HCT116 (cell line): ENCODE measurements around the gene MARS1. TPM values are rescaled to one million over a fixed set of nuclear protein-coding genes. Genes with fewer than 3 reads are reported as not detected.

Experiments used
- ATAC-seq: fragments of 200-7000 bp; cut with Tn5 transposase; 2 replicates; pipeline ENCODE4 v1.9.1; 2020; ENCODE audit warnings: mild to moderate bottlenecking, moderate library complexity
- BruUV-seq: library from RNA; stranded (reverse); fragments of 400-500 nt; replicated peaks from 2 replicates; lab custom pipeline; 2021; lab: Mats Ljungman, UMichigan
- CTCF ChIA-PET: fragments of 300-600 bp; sonication (Branson Sonifier 250); formaldehyde crosslinking; loops from one replicate; lab custom pipeline; 2021; ENCODE audit warnings: antibody characterized with exemption; lab: Charles Lee
- POLR2A ChIA-PET: fragments of 300-600, 350-600 bp; sonication (Branson Sonifier 250); formaldehyde crosslinking; loops from one replicate; lab custom pipeline; 2021; ENCODE audit warnings: antibody characterized with exemption; lab: Charles Lee
- RAD21 ChIA-PET, 2 experiments: fragments of 300-600 bp; sonication (Branson Sonifier 250); formaldehyde crosslinking; loops; one replicate each; lab custom pipeline; 2023; ENCODE audit warnings: low total read pairs in 2 of 2; ENCODE audit not compliant: uncharacterized antibody in 2 of 2, unreplicated experiment in 2 of 2, low non-redundant PET in 1 of 2; lab: Charles Lee
- DNase-seq: peaks from one replicate; pipeline ENCODE4 v3.0.0-alpha.2; 2010; ENCODE audit warnings: low read depth, low spot score
- H2AFZ ChIP-seq: fragments of 200-600 bp; shearing (Covaris generic), sonication (generic); 2 replicates; pipeline ENCODE4 v1.6.1; 2017; ENCODE audit warnings: low read depth, mixed run types, mixed read lengths, antibody characterized with exemption, low read length; ENCODE audit not compliant: poor library complexity, severe bottlenecking
- H3K27ac ChIP-seq: 2 replicates; pipeline ENCODE4 v1.5.1; 2012; ENCODE audit warnings: low read depth, low read length
- H3K27me3 ChIP-seq: fragments of 200-600 bp; sonication (generic); 2 replicates; pipeline ENCODE4 v1.6.1; 2016; ENCODE audit warnings: mixed run types, low read length, mixed read lengths; ENCODE audit not compliant: insufficient read depth
- H3K36me3 ChIP-seq, 2 experiments: fragments of 200-500 bp in 1 of 2; fragments of 200-600 bp in 1 of 2; sonication (Bioruptor generic) in 1 of 2; sonication (generic) in 1 of 2; 2 replicates each; pipeline versions ENCODE4 v1.5.1 to v1.6.1; 2014 to 2016; ENCODE audit warnings: low read length in 2 of 2, inconsistent platforms in 1 of 2, mixed read lengths in 1 of 2, mixed run types in 1 of 2; ENCODE audit not compliant: insufficient read depth in 2 of 2, control insufficient read depth in 1 of 2
- H3K4me1 ChIP-seq, 2 experiments: fragments of 200-600 bp in 1 of 2; sonication (generic) in 1 of 2; 2 replicates each; pipeline versions ENCODE4 v1.5.1 to v1.6.1; 2012 to 2017; ENCODE audit warnings: low read length in 2 of 2, inconsistent platforms in 1 of 2, mild to moderate bottlenecking in 1 of 2, mixed read lengths in 1 of 2, mixed run types in 1 of 2, moderate library complexity in 1 of 2; ENCODE audit not compliant: insufficient read depth in 2 of 2, control insufficient read depth in 1 of 2
- H3K4me2 ChIP-seq: fragments of 200-600 bp; sonication (generic); 2 replicates; pipeline ENCODE4 v1.6.1; 2017; ENCODE audit warnings: mixed run types, low read length, mixed read lengths
- H3K4me3 ChIP-seq, 2 experiments: fragments of 200-600 bp in 1 of 2; sonication (generic) in 1 of 2; replicated peaks in 1 of 2; 2 replicates each; pipeline ENCODE4 v1.5.1; 2011 to 2016; ENCODE audit warnings: low read length in 2 of 2, control low read depth in 1 of 2, low read depth in 1 of 2, mild to moderate bottlenecking in 1 of 2, mixed read lengths in 1 of 2, mixed run types in 1 of 2
- H3K79me2 ChIP-seq: fragments of 200-600 bp; sonication (generic); 2 replicates; pipeline ENCODE4 v1.6.1; 2017; ENCODE audit warnings: mild to moderate bottlenecking, mixed run types, low read length, moderate library complexity, mixed read lengths; ENCODE audit not compliant: insufficient read depth
- H3K9ac ChIP-seq: fragments of 200-600 bp; sonication (generic); 2 replicates; pipeline ENCODE4 v1.6.1; 2016; ENCODE audit warnings: low read length, mixed read lengths
- H3K9me2 ChIP-seq: fragments of 200-600 bp; sonication (generic), shearing (Covaris generic); 2 replicates; pipeline ENCODE4 v1.6.1; 2017; ENCODE audit warnings: mixed run types, mild to moderate bottlenecking, moderate library complexity; ENCODE audit not compliant: insufficient read depth
- H3K9me3 ChIP-seq, 2 experiments: fragments of 200-500 bp in 1 of 2; fragments of 200-600 bp in 1 of 2; sonication (Bioruptor generic) in 1 of 2; sonication (generic) in 1 of 2; 2 replicates each; pipeline ENCODE4 v1.6.1; 2014 to 2017; ENCODE audit warnings: low read length in 2 of 2, mixed read lengths in 2 of 2, inconsistent platforms in 1 of 2, low read depth in 1 of 2, mild to moderate bottlenecking in 1 of 2, mixed run types in 1 of 2, moderate library complexity in 1 of 2; ENCODE audit not compliant: control insufficient read depth in 1 of 2, insufficient read depth in 1 of 2
- H4K20me1 ChIP-seq: fragments of 200-600 bp; sonication (generic), shearing (Covaris generic); 2 replicates; pipeline ENCODE4 v1.6.1; 2017; ENCODE audit warnings: mixed run types, mild to moderate bottlenecking, moderate library complexity; ENCODE audit not compliant: insufficient read depth
- ATF3 ChIP-seq: IDR thresholded peaks from 2 replicates; pipeline ENCODE4 v1.6.1; 2012
- CBX3 ChIP-seq: IDR thresholded peaks from 2 replicates; pipeline ENCODE4 v1.6.1; 2012; ENCODE audit warnings: low read depth
- CTCF ChIP-seq, 3 experiments: fragments of 200-600 bp in 1 of 3; sonication (generic) in 1 of 3; IDR thresholded peaks in 2 of 3; conservative IDR thresholded peaks in 1 of 3; 2 replicates each; pipeline ENCODE4 v1.5.1; 2012 to 2017; ENCODE audit warnings: low read depth in 2 of 3, low read length in 2 of 3, antibody characterized with exemption in 1 of 3, borderline replicate concordance in 1 of 3, control low read depth in 1 of 3, mild to moderate bottlenecking in 1 of 3, mixed read lengths in 1 of 3, mixed run types in 1 of 3, moderate library complexity in 1 of 3; ENCODE audit not compliant: insufficient read depth in 1 of 3
- EGR1 ChIP-seq: IDR thresholded peaks from 2 replicates; pipeline ENCODE4 v1.6.1; 2012; ENCODE audit warnings: low read depth
- ELF1 ChIP-seq: IDR thresholded peaks from 2 replicates; pipeline ENCODE4 v1.6.1; 2012; ENCODE audit warnings: low read depth, borderline replicate concordance
- EZH2 ChIP-seq: fragments of 200-600 bp; sonication (generic); IDR thresholded peaks from 2 replicates; pipeline ENCODE4 v1.6.1; 2017; ENCODE audit warnings: antibody characterized with exemption, mixed run types
- EZH2phosphoT487 ChIP-seq: fragments of 200-600 bp; IDR thresholded peaks from 2 replicates; pipeline ENCODE4 v1.6.1; 2018; ENCODE audit warnings: antibody characterized with exemption, borderline replicate concordance
- FOSL1 ChIP-seq: IDR thresholded peaks from 2 replicates; pipeline ENCODE4 v1.6.1; 2012; ENCODE audit warnings: low read depth
- JUND ChIP-seq: IDR thresholded peaks from 2 replicates; pipeline ENCODE4 v1.6.1; 2012
- MAX ChIP-seq: IDR thresholded peaks from 2 replicates; pipeline ENCODE4 v1.6.1; 2012
- POLR2A ChIP-seq: IDR thresholded peaks from 2 replicates; pipeline ENCODE4 v1.7.0; 2011; ENCODE audit warnings: borderline replicate concordance; ENCODE audit not compliant: insufficient read depth, insufficient read length; ENCODE audit errors: extremely low read depth
- RAD21 ChIP-seq: IDR thresholded peaks from 2 replicates; pipeline ENCODE4 v1.6.1; 2012; ENCODE audit warnings: low read depth, mild to moderate bottlenecking
- SIN3A ChIP-seq: IDR thresholded peaks from 2 replicates; pipeline ENCODE4 v1.6.1; 2012; ENCODE audit warnings: low read depth
- SP1 ChIP-seq: IDR thresholded peaks from 2 replicates; pipeline ENCODE4 v1.6.1; 2012; ENCODE audit warnings: low read depth
- SRF ChIP-seq: IDR thresholded peaks from 2 replicates; pipeline ENCODE4 v1.6.1; 2012; ENCODE audit warnings: low read depth
- TCF7L2 ChIP-seq: IDR thresholded peaks from 2 replicates; pipeline ENCODE4 v1.7.0; 2011; ENCODE audit warnings: borderline replicate concordance, inconsistent platforms; ENCODE audit not compliant: insufficient read depth, insufficient read length; ENCODE audit errors: extremely low read depth
- YY1 ChIP-seq: IDR thresholded peaks from 2 replicates; pipeline ENCODE4 v1.6.1; 2011; ENCODE audit warnings: low read length, low read depth, moderate library complexity, mild to moderate bottlenecking; ENCODE audit not compliant: insufficient replicate concordance; ENCODE audit errors: extremely low read depth
- ZBTB33 ChIP-seq: IDR thresholded peaks from 2 replicates; pipeline ENCODE4 v1.6.1; 2011; ENCODE audit warnings: mild to moderate bottlenecking, low read length, moderate library complexity; ENCODE audit not compliant: insufficient replicate concordance; ENCODE audit errors: extremely low read depth
- ZFX ChIP-seq: fragments of 450-650 bp; IDR thresholded peaks from 2 replicates; pipeline ENCODE4 v1.6.1; 2017
- ZNF274 ChIP-seq: fragments of 200-500 bp; sonication (Bioruptor generic); IDR thresholded peaks from 2 replicates; pipeline ENCODE4 v1.6.1; 2014; ENCODE audit warnings: mild to moderate bottlenecking, low read depth, low read length, inconsistent platforms
- intact Hi-C: fragments of 100-400 bp; cut with micrococcal nuclease; formaldehyde crosslinking; loops from 2 replicates; pipeline ENCODE4 v1.10.0; 2022
- total RNA-seq: library from RNA; stranded (reverse); gene quantifications from one replicate; pipeline ENCODE4 v1.2.1, GENCODE V29; 2021; ENCODE audit not compliant: unreplicated experiment

Gene MARS1
- total RNA-seq, 1 experiment from 2014 or later: 344 TPM

GRCh38 chr12:57520053-57520818, 32.4 kb downstream of the MARS1 start, which contains the start of gene DDIT3:
Gene DDIT3 (minus strand): TSS chr12:57520514. CDS start chr12:57517406, 3,108 bp downstream.
- POLR2A ChIA-PET: interaction anchor here (0.9 to 2.0 kb wide), 5 partner anchors 8 to 40 kb away, joined by 3 to 7 read pairs (median 3); partner anchors contain the start of gene DCTN2
- Histone ChIP-seq H4K20me1 (peaks cover 7% of the 10 kb centered on the region; the same call in 1 of the 2 replicates), H2AFZ (no peak within 1 kb of the TSS)
- no peak for TF ChIP-seq EGR1
- TF ChIP-seq ZNF274: no peak
- TF ChIP-seq SRF: no peak
- no peak for TF ChIP-seq EZH2
- peak; percentile 71; the same call in 1 of the 2 replicates for TF ChIP-seq ZFX
- no peak for TF ChIP-seq ZBTB33
- TF ChIP-seq RAD21: no peak
- no peak for TF ChIP-seq MAX
- TF ChIP-seq FOSL1: no peak
- no peak for TF ChIP-seq ATF3
- peak; percentile 64 for TF ChIP-seq YY1
- TF ChIP-seq SP1: no peak
- TF ChIP-seq TCF7L2: peak; percentile 2
- TF ChIP-seq JUND: no peak
- peak; percentile 99 for TF ChIP-seq POLR2A
- TF ChIP-seq SIN3A: no peak
- no peak for TF ChIP-seq EZH2phosphoT487
- TF ChIP-seq CTCF (IDR thresholded peaks at IDR 0.05 in 2 of 3, conservative IDR thresholded peaks at IDR 0.05 in 1 of 3; ENCODE audit: borderline replicate concordance in 1 of 3, insufficient read depth in 1 of 3, low read depth in 2 of 3, low read length in 2 of 3): no peak
- TF ChIP-seq CBX3: no peak
- no peak for TF ChIP-seq ELF1

More at GRCh38 chr12:57520053-57520818, 32.4 kb downstream of the MARS1 start, which contains the start of gene DDIT3:
- RAD21 ChIA-PET: no interaction called here
- CTCF ChIA-PET: interaction anchor here (0.7 kb wide), 1 partner anchor 834 kb away, joined by 3 read pairs; no protein-coding TSS in a partner anchor
- BruUV-seq: TSS peak; percentile 69
- H3K4me1 ChIP-seq: peaks cover 24 to 56% of the 10 kb centered on the region in 2 experiments
- H3K79me2 ChIP-seq: peaks cover 64% of the 10 kb centered on the region
- peaks cover 22 to 41% of the 10 kb centered on the region in 2 experiments for H3K36me3 ChIP-seq
- intact Hi-C loops: no loop called here
- H3K27ac ChIP-seq: peak within 1 kb of the TSS; percentile 85
- no peaks in the 10 kb centered on the region for H3K9me3 ChIP-seq
- H3K9ac ChIP-seq: peak within 1 kb of the TSS; percentile 80
- peak; percentile 97 for DNase-seq
- peak within 1 kb of the TSS; percentile 79 to 88 for H3K4me3 ChIP-seq
- H3K9me2 ChIP-seq: no peaks in the 10 kb centered on the region
- H3K4me2 ChIP-seq: peak within 1 kb of the TSS; percentile 94
- no peaks in the 10 kb centered on the region for H3K27me3 ChIP-seq
- ATAC-seq: peak; percentile 78
